ENCODE measurements around the gene GRIP2.

DNA sequence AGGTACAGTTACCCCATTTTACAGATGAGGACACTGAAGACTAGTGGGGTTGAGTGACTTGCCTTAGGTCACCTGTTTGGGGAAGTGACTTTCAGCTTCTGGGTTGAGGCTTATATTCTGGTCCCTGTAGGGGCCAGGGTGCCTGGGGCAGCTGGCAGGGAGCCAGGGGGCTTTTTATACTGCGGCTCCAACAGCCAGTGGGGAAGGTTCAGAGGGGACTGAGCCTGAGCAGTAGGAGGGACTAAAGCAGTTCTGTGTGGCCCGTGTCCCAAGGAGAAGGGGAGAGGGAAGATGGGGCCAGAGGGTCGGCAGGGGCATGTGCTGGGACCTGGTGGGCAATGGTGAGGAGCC lies 100.0 kb downstream of the GRIP2 start:
- TF ChIP-seq FOXK2 (IDR thresholded peaks at IDR 0.05) = no peak
- no peak for TF ChIP-seq FOXM1 (IDR thresholded peaks at IDR 0.05; ENCODE audit: borderline replicate concordance)
- no peak for TF ChIP-seq BHLHE40 (IDR thresholded peaks at IDR 0.05; ENCODE audit: borderline replicate concordance)
- no peak for TF ChIP-seq SP1 (IDR thresholded peaks at IDR 0.05)
- TF ChIP-seq HDGF (IDR thresholded peaks at IDR 0.05; ENCODE audit: borderline replicate concordance) = no peak
- TF ChIP-seq SUZ12 (IDR thresholded peaks at IDR 0.05) = no peak
- TF ChIP-seq L3MBTL2 (conservative IDR thresholded peaks at IDR 0.05) = no peak
- no peak for TF ChIP-seq ELF4 (IDR thresholded peaks at IDR 0.05)
- TF ChIP-seq FOXA1 (IDR thresholded peaks at IDR 0.05) = no peak
